Endothelial cell of umbilical vein (primary cell): ENCODE results near the gene PLEKHA5. TPM values are rescaled to one million over a fixed set of nuclear protein-coding genes. Genes with fewer than 3 reads are reported as not detected.

Source experiments
- BruUV-seq: library from RNA; stranded (reverse); fragments of 400-500 nt; replicated peaks from 2 replicates; lab custom pipeline; 2021; lab: Mats Ljungman, UMichigan
- CTCF ChIA-PET: fragments of 300-600, 350-600 bp; sonication (Branson Sonifier 250); formaldehyde crosslinking; loops from one replicate; lab custom pipeline; 2021; ENCODE audit warnings: antibody characterized with exemption, inconsistent platforms; lab: Charles Lee
- POLR2A ChIA-PET: fragments of 300-600, 350-600 bp; sonication (Branson Sonifier 250); formaldehyde crosslinking; loops from one replicate; lab custom pipeline; 2021; ENCODE audit warnings: antibody characterized with exemption, inconsistent platforms; lab: Charles Lee
- DNase-seq: peaks from one replicate; pipeline ENCODE4 v3.0.0-alpha.2; 2011; ENCODE audit warnings: low read depth, low spot score
- FAIRE-seq: peaks from 2 replicates; lab custom pipeline; 2011; peaks lifted over from hg19 to GRCh38; lab: Jason Lieb, UNC
- H2AFZ ChIP-seq: 2 replicates; pipeline ENCODE4 v1.6.0; 2012; ENCODE audit warnings: low read depth, low read length, control low read depth, inconsistent platforms
- H3K27ac ChIP-seq: 2 replicates; pipeline ENCODE4 v1.5.1; 2011; ENCODE audit warnings: low read depth, mild to moderate bottlenecking, control low read depth, low read length, moderate library complexity; ENCODE audit not compliant: insufficient read depth
- H3K27me3 ChIP-seq, 2 experiments: 2 replicates each; pipeline versions ENCODE4 v1.6.0 to v1.6.1; 2011; ENCODE audit warnings: low read length in 2 of 2, mixed read lengths in 1 of 2; ENCODE audit not compliant: control insufficient read depth in 2 of 2, insufficient read depth in 2 of 2
- H3K36me3 ChIP-seq, 2 experiments: 2 replicates in 1 of 2; 3 replicates in 1 of 2; pipeline ENCODE4 v1.5.1; 2011; ENCODE audit warnings: low read length in 2 of 2, mild to moderate bottlenecking in 1 of 2, moderate library complexity in 1 of 2; ENCODE audit not compliant: control insufficient read depth in 2 of 2, insufficient read depth in 2 of 2; ENCODE audit errors: extremely low read depth in 1 of 2
- H3K4me1 ChIP-seq: 3 replicates; pipeline ENCODE4 v1.5.1; 2011; ENCODE audit warnings: mild to moderate bottlenecking, low read length; ENCODE audit not compliant: control insufficient read depth, insufficient read depth; ENCODE audit errors: extremely low read depth
- H3K4me2 ChIP-seq: 2 replicates; pipeline ENCODE4 v1.6.1; 2011; ENCODE audit warnings: low read length, control low read depth, mixed read lengths; ENCODE audit not compliant: insufficient read depth
- H3K4me3 ChIP-seq, 3 experiments: fragments of 200-600 bp in 1 of 3; sonication (generic), shearing (Covaris generic) in 1 of 3; replicated peaks in 1 of 3; 2 replicates each; pipeline ENCODE4 v1.5.1; 2011 to 2016; ENCODE audit warnings: control low read depth in 3 of 3, low read length in 3 of 3, mild to moderate bottlenecking in 2 of 3, inconsistent platforms in 1 of 3, low read depth in 1 of 3, moderate library complexity in 1 of 3; ENCODE audit not compliant: insufficient read depth in 1 of 3
- H3K79me2 ChIP-seq: 2 replicates; pipeline ENCODE4 v1.6.0; 2012; ENCODE audit warnings: low read length, inconsistent platforms; ENCODE audit not compliant: control insufficient read depth, insufficient read depth
- H3K9ac ChIP-seq: replicated peaks from 2 replicates; pipeline ENCODE3; 2011; ENCODE audit warnings: low read length, control low read depth; ENCODE audit not compliant: insufficient read depth; ENCODE audit errors: extremely low read depth
- H3K9me1 ChIP-seq: replicated peaks from 3 replicates; pipeline ENCODE4 v1.6.0; 2011; ENCODE audit warnings: mild to moderate bottlenecking, low read length; ENCODE audit not compliant: control insufficient read depth, insufficient read depth; ENCODE audit errors: extremely low read depth
- H3K9me3 ChIP-seq: replicated peaks from 2 replicates; pipeline ENCODE4 v1.5.1; 2012; ENCODE audit warnings: low read length, inconsistent platforms; ENCODE audit not compliant: control insufficient read depth, insufficient read depth
- H4K20me1 ChIP-seq: replicated peaks from 2 replicates; pipeline ENCODE3; 2011; ENCODE audit warnings: mild to moderate bottlenecking, low read length; ENCODE audit not compliant: control insufficient read depth, insufficient read depth; ENCODE audit errors: extremely low read depth
- EZH2 ChIP-seq: IDR thresholded peaks from 2 replicates; pipeline ENCODE4 v1.6.1; 2012; ENCODE audit warnings: borderline replicate concordance, low read depth, mild to moderate bottlenecking, moderate library complexity, low read length, inconsistent platforms; ENCODE audit not compliant: severe bottlenecking
- FOS ChIP-seq: IDR thresholded peaks from 2 replicates; pipeline ENCODE4 v1.6.1; 2011; ENCODE audit warnings: mild to moderate bottlenecking, low read length, moderate library complexity, borderline replicate concordance; ENCODE audit not compliant: insufficient read depth
- GATA2 ChIP-seq: IDR thresholded peaks from 2 replicates; pipeline ENCODE4 v1.7.0; 2011; ENCODE audit warnings: low read depth, mild to moderate bottlenecking, moderate library complexity, mixed read lengths, low read length; ENCODE audit not compliant: insufficient read length, insufficient read depth
- JUN ChIP-seq: IDR thresholded peaks from 2 replicates; pipeline ENCODE4 v1.6.1; 2011; ENCODE audit warnings: borderline replicate concordance, low read depth; ENCODE audit not compliant: insufficient read length, insufficient read depth
- MYC ChIP-seq: IDR thresholded peaks from one replicate; pipeline ENCODE4 v1.6.1; 2011; ENCODE audit warnings: mild to moderate bottlenecking, low read depth, low read length
- POLR2A ChIP-seq: IDR thresholded peaks from 2 replicates; pipeline ENCODE4 v1.6.1; 2012; ENCODE audit warnings: low read depth, mild to moderate bottlenecking, control low read depth, low read length
- POLR2AphosphoS5 ChIP-seq: IDR thresholded peaks from 2 replicates; pipeline ENCODE4 v1.6.1; 2012; ENCODE audit warnings: low read depth, mild to moderate bottlenecking, control low read depth, low read length, moderate library complexity; ENCODE audit not compliant: insufficient read depth
- dilution Hi-C: fragments of 300-500 bp; cut with MboI; formaldehyde crosslinking; loops from one replicate; pipeline ENCODE4 v1.15.0; 2019; ENCODE audit warnings: low sequenced_read_pairs; ENCODE audit not compliant: extremely low pct_ligation_motif_present
- intact Hi-C: fragments of 100-400 bp; cut with micrococcal nuclease; formaldehyde crosslinking; loops from one replicate; pipeline ENCODE4 v1.10.0; 2022
- polyA plus RNA-seq, 4 experiments: library from polyadenylated mRNA; depleted of rRNA in 3 of 4; stranded (reverse) in 3 of 4; unstranded in 1 of 4; fragments of >200 nt; gene quantifications; 2 replicates each; pipeline versions ENCODE4 v1.2.1 to v1.2.3, GENCODE V29; 2011 to 2012; ENCODE audit warnings: missing spikeins in 1 of 4
- total RNA-seq: library from RNA; stranded (reverse); gene quantifications from 2 replicates; pipeline ENCODE4 v1.2.3, GENCODE V29; 2021
- TF ChIP-seq, protein P1 (sequence below): IDR thresholded peaks from 2 replicates; pipeline ENCODE4 v1.6.1; 2011; ENCODE audit not compliant: insufficient read depth, insufficient read length
- TF ChIP-seq, protein P2 (sequence below), 2 donors: IDR thresholded peaks; 1 replicate in 1 of 2; 2 replicates in 1 of 2; pipeline ENCODE4 v1.5.1; 2011; ENCODE audit warnings: low read length in 2 of 2, mild to moderate bottlenecking in 2 of 2, moderate library complexity in 2 of 2, control low read depth in 1 of 2, inconsistent platforms in 1 of 2, low read depth in 1 of 2; ENCODE audit not compliant: insufficient read depth in 1 of 2; ENCODE audit errors: extremely low read depth in 1 of 2

PLEKHA5 gene
- total and polyA plus RNA-seq, 2 donors (not counting 3 experiments of a cell fraction or from before 2014, with no cell fraction given), result 2.5 to 12.7 TPM

DNA sequence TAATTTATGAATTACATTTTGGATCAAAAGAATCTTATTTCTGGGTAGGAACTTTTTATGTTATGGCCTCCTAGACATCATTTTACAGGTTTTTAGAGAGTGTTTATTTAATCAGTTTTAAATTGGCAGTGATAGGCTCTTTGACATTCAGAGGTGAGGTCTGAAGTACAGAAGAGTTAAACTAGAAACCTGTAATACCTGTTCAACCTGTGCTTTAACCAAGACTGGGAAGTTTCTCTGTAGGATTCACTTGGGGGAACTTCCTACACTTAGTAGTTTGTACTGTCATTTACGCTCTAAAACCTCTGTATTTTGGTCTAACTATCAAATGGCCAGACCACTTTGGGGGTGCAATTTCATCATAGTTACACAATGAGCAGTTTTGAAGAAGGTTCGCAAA lies 35.9 kb downstream of the PLEKHA5 start:
- DNase-seq (no peak), FAIRE-seq (no peak)
- Histone ChIP-seq H3K4me1 (no peaks in the 10 kb centered on the region), H3K9ac (no peak overlapping the region), H3K4me3 (no peak overlapping the region), H3K27me3 (no peaks in the 10 kb centered on the region), H3K27ac (no peak overlapping the region), H3K4me2 (no peak overlapping the region), H3K36me3 (no peaks in the 10 kb centered on the region), H3K9me1 (no peaks in the 10 kb centered on the region), H4K20me1 (no peaks in the 10 kb centered on the region), H2AFZ (no peak overlapping the region), H3K79me2 (no peaks in the 10 kb centered on the region), H3K9me3 (no peaks in the 10 kb centered on the region)
- POLR2A ChIA-PET, result no interaction called here
- dilution Hi-C loops, result no loop called here
- intact Hi-C loops, result no loop called here
- CTCF ChIA-PET, result interaction anchor here (0.6 kb wide), 1 partner anchor 16 kb away, joined by 3 read pairs; no protein-coding TSS in a partner anchor
- BruUV-seq, result no TSS peak
- TF ChIP-seq EZH2 (no peak), POLR2A (no peak), POLR2AphosphoS5 (no peak), FOS (no peak), JUN (no peak), GATA2 (no peak), MYC (no peak)
- TF ChIP-seq, protein P1, sequence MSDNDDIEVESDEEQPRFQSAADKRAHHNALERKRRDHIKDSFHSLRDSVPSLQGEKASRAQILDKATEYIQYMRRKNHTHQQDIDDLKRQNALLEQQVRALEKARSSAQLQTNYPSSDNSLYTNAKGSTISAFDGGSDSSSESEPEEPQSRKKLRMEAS, result no peak
- TF ChIP-seq, protein P2, sequence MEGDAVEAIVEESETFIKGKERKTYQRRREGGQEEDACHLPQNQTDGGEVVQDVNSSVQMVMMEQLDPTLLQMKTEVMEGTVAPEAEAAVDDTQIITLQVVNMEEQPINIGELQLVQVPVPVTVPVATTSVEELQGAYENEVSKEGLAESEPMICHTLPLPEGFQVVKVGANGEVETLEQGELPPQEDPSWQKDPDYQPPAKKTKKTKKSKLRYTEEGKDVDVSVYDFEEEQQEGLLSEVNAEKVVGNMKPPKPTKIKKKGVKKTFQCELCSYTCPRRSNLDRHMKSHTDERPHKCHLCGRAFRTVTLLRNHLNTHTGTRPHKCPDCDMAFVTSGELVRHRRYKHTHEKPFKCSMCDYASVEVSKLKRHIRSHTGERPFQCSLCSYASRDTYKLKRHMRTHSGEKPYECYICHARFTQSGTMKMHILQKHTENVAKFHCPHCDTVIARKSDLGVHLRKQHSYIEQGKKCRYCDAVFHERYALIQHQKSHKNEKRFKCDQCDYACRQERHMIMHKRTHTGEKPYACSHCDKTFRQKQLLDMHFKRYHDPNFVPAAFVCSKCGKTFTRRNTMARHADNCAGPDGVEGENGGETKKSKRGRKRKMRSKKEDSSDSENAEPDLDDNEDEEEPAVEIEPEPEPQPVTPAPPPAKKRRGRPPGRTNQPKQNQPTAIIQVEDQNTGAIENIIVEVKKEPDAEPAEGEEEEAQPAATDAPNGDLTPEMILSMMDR (IDR thresholded peaks at IDR 0.05; ENCODE audit: extremely low read depth in 1 of 2, insufficient read depth in 1 of 2, low read depth in 1 of 2, low read length in 2 of 2), result no peak
